HUDEP-2 (cell line): ENCODE results near the gene UHRF1.
"Not testable (repeated sequence)": the region's sequence is repeated elsewhere in the genome, so short reads cannot be mapped to it uniquely, and the experiment has no call there.

Source experiments
- DNase-seq, 76 experiments: peaks; one replicate each; lab custom pipeline; 2025; ENCODE audit not compliant: unreplicated experiment in 76 of 76; lab: John Stamatoyannopoulos, UW

Gene UHRF1

GRCh38 chr19:4896372-4896771, 12.9 kb upstream of the UHRF1 start:
- no peak for DNase-seq

GRCh38 chr19:4897146-4897545, 12.2 kb upstream of the UHRF1 start:
- no peak for DNase-seq

- DNase-seq: not testable (repeated sequence)
Observed at GRCh38 chr19:4900879-4901278, 8.4 kb upstream of the UHRF1 start.

GRCh38 chr19:4902796-4903195, 6.5 kb upstream of the UHRF1 start, which contains the start of gene ARRDC5:
Gene ARRDC5, minus strand, starts transcription at chr19:4902896. Its CDS starts 71 bp downstream, at chr19:4902825.
- DNase-seq: no peak

- no peak for DNase-seq
Observed at GRCh38 chr19:4904481-4904880, 4.8 kb upstream of the UHRF1 start.

- no peak for DNase-seq
Observed at GRCh38 chr19:4906963-4907362, 2.3 kb upstream of the UHRF1 start.

- no peak for DNase-seq
Observed at GRCh38 chr19:4908360-4908759, 941 bp upstream of the UHRF1 start.

- DNase-seq: no peak
Observed at GRCh38 chr19:4908781-4909155, 533 bp upstream of the UHRF1 start.

GRCh38 chr19:4909897-4910593, 744 bp downstream of the UHRF1 start:
- peak in 74 of 76 experiments; percentile 72 to 99 (median 95) for DNase-seq

GRCh38 chr19:4910594-4911281, 1.4 kb downstream of the UHRF1 start:
- peak in 9 of 76 experiments; percentile 9 to 43 (median 20) for DNase-seq

- DNase-seq: no peak
Observed at GRCh38 chr19:4911314-4911713, 2.0 kb downstream of the UHRF1 start.

GRCh38 chr19:4911786-4912672, 2.7 kb downstream of the UHRF1 start:
- DNase-seq: peak in 66 of 76 experiments; percentile 16 to 81 (median 58)

GRCh38 chr19:4913996-4914735, 4.9 kb downstream of the UHRF1 start:
- no peak for DNase-seq

- peak in 61 of 76 experiments; percentile 9 to 75 (median 55) for DNase-seq
Observed at GRCh38 chr19:4914736-4915501, 5.6 kb downstream of the UHRF1 start.

- DNase-seq: no peak
Observed at GRCh38 chr19:4916292-4917082, 7.2 kb downstream of the UHRF1 start.

GRCh38 chr19:4922530-4923275, 13.4 kb downstream of the UHRF1 start:
- DNase-seq: no peak

- DNase-seq: no peak
Observed at GRCh38 chr19:4923276-4923747, 14.0 kb downstream of the UHRF1 start.

- no peak for DNase-seq
Observed at GRCh38 chr19:4929186-4929585, 19.9 kb downstream of the UHRF1 start.
